AG04450 (cell line): ENCODE data around the gene GALNT6. TPM values are rescaled to one million over a fixed set of nuclear protein-coding genes. Genes with fewer than 3 reads are reported as not detected.

Experiments
- CTCF ChIA-PET: fragments of 300-600, 350-600 bp; formaldehyde crosslinking; extraction: SDS; loops from one replicate; lab custom pipeline; 2022; ENCODE audit warnings: antibody characterized with exemption, inconsistent platforms; lab: Charles Lee
- POLR2A ChIA-PET: fragments of 350-600 bp; formaldehyde crosslinking; extraction: SDS; loops from one replicate; lab custom pipeline; 2021; ENCODE audit warnings: antibody characterized with exemption, inconsistent platforms; lab: Yijun Ruan, JAX
- DNase-seq: peaks from one replicate; pipeline ENCODE4 v3.0.0-alpha.2; 2011; ENCODE audit warnings: low read depth, low spot score
- H3K27ac ChIP-seq: one replicate; pipeline ENCODE4 v1.5.1; 2012; ENCODE audit warnings: low read depth, low read length, control low read depth
- H3K27me3 ChIP-seq: one replicate; pipeline ENCODE4 v1.6.0; 2012; ENCODE audit warnings: low read length; ENCODE audit not compliant: control insufficient read depth, insufficient read depth
- H3K4me3 ChIP-seq: 2 replicates; pipeline ENCODE4 v1.5.1; 2011; ENCODE audit warnings: mild to moderate bottlenecking, low read depth, low read length, control low read depth
- H3K9me3 ChIP-seq: 2 replicates; pipeline ENCODE4 v1.5.1; 2012; ENCODE audit warnings: low read length; ENCODE audit not compliant: control insufficient read depth, insufficient read depth
- polyA plus RNA-seq: library from polyadenylated mRNA; depleted of rRNA; stranded (reverse); fragments of >200 nt; gene quantifications from 2 replicates; pipeline ENCODE4 v1.2.3, GENCODE V29; 2011
- TF ChIP-seq, protein P1 (sequence below): IDR thresholded peaks from 2 replicates; pipeline ENCODE4 v1.5.1; 2011; ENCODE audit warnings: low read depth, low read length, control low read depth, inconsistent platforms

GALNT6 gene
- polyA plus RNA-seq, 1 experiment = 31.1 TPM

DNA sequence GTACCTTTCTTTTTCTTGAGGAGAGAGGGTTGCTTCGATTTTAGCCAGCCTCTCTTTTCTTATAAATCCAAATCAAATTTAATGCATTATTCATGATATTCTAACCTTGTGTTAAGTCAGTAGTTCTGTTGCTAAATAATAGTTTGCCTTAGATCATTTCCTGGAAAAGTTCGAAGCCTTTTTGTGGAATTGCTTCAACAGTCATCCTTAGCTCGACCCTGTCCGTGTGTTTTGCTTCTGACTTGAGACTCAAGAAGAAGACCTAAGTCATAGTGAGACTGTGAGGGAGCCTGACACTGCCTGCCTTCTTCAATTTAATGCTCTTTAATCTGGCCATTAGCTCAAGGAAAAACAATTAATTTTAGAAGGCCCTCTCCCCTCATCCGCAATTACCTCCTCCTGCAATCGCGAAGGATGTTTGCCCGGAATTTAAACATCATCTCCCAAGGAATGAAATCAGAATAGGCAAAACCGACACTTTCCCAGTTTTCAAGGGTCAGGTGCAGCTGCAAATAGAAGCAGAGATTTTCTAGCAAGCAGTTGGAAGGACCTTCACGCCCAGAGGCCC lies 33.0 kb upstream of the GALNT6 start:
- POLR2A ChIA-PET = interaction anchor here (0.6 kb wide), 1 partner anchor 8 kb away, joined by 5 read pairs; no protein-coding TSS in a partner anchor
- CTCF ChIA-PET = interaction anchor here (0.6 to 7.3 kb wide), 20 partner anchors 12 to 500 kb away, joined by 3 to 142 read pairs (median 3); a partner anchor contains a TSS
- H3K27me3 ChIP-seq = no peaks in the 10 kb centered on the region
- TF ChIP-seq, protein P1, sequence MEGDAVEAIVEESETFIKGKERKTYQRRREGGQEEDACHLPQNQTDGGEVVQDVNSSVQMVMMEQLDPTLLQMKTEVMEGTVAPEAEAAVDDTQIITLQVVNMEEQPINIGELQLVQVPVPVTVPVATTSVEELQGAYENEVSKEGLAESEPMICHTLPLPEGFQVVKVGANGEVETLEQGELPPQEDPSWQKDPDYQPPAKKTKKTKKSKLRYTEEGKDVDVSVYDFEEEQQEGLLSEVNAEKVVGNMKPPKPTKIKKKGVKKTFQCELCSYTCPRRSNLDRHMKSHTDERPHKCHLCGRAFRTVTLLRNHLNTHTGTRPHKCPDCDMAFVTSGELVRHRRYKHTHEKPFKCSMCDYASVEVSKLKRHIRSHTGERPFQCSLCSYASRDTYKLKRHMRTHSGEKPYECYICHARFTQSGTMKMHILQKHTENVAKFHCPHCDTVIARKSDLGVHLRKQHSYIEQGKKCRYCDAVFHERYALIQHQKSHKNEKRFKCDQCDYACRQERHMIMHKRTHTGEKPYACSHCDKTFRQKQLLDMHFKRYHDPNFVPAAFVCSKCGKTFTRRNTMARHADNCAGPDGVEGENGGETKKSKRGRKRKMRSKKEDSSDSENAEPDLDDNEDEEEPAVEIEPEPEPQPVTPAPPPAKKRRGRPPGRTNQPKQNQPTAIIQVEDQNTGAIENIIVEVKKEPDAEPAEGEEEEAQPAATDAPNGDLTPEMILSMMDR = no peak
- no peak overlapping the region for H3K27ac ChIP-seq
- H3K4me3 ChIP-seq = peak overlapping the region; percentile 34; the same call in 1 of the 2 replicates
- no peaks in the 10 kb centered on the region; the same call in 1 of the 2 replicates for H3K9me3 ChIP-seq
- no peak for DNase-seq

GRCh38 chr12:51421266-51421884 lies 30.2 kb upstream of the GALNT6 start:
- Histone ChIP-seq H3K27me3 (no peaks in the 10 kb centered on the region), H3K9me3 (no peaks in the 10 kb centered on the region; the same call in 1 of the 2 replicates), H3K27ac (no peak overlapping the region), H3K4me3 (no peak overlapping the region)
- TF ChIP-seq, protein P1 = peak; percentile 71
- ChIA-PET POLR2A (no interaction called here), CTCF (interaction anchor here (0.5 to 7.3 kb wide), 24 partner anchors 8 to 554 kb away, joined by 3 to 142 read pairs (median 3); no protein-coding TSS in a partner anchor)
- peak; percentile 48 for DNase-seq

- ChIA-PET POLR2A (interaction anchor here (0.5 kb wide), 1 partner anchor 336 kb away, joined by 4 read pairs; the partner anchor contains the start of gene CSRNP2), CTCF (interaction anchor here (0.9 to 7.3 kb wide), 10 partner anchors 8 to 455 kb away, joined by 3 to 142 read pairs (median 6); no protein-coding TSS in a partner anchor)
- Histone ChIP-seq H3K4me3 (no peak overlapping the region), H3K27ac (no peak overlapping the region), H3K9me3 (no peaks in the 10 kb centered on the region), H3K27me3 (no peaks in the 10 kb centered on the region)
- TF ChIP-seq, protein P1 = peak; percentile 36; the same call in 1 of the 2 replicates
- no peak for DNase-seq
Observed at GRCh38 chr12:51419425-51420193, 28.4 kb upstream of the GALNT6 start.

GRCh38 chr12:51417826-51418225 lies 26.6 kb upstream of the GALNT6 start:
- DNase-seq = no peak
- no peaks in the 10 kb centered on the region for H3K9me3 ChIP-seq
- CTCF ChIA-PET = interaction anchor here (4.4 to 7.3 kb wide), 3 partner anchors 114 to 457 kb away, joined by 28 to 142 read pairs (median 55); no protein-coding TSS in a partner anchor
- H3K27ac ChIP-seq = no peak overlapping the region
- TF ChIP-seq, protein P1 = no peak
- POLR2A ChIA-PET = no interaction called here
- H3K27me3 ChIP-seq = no peaks in the 10 kb centered on the region
- no peak overlapping the region for H3K4me3 ChIP-seq
